GM18517 (cell line): ENCODE measurements around the gene MRFAP1L1.
A peak's percentile ranks its signal among the peaks of the same experiment; 100 is the strongest.
"Not testable (repeated sequence)": the region's sequence is repeated elsewhere in the genome, so short reads cannot be mapped to it uniquely, and the experiment has no call there.

ENCODE experiments used
- ATAC-seq: cut with Tn5 transposase; IDR thresholded peaks from one replicate; pipeline ENCODE4 v1.9.1; 2021; ENCODE audit warnings: mild to moderate bottlenecking, moderate library complexity; ENCODE audit not compliant: unreplicated experiment

MRFAP1L1 gene

GRCh38 chr4:6692379-6692778 lies 17.3 kb downstream of the MRFAP1L1 start:
- ATAC-seq = no peak

- ATAC-seq = no peak
Observed at GRCh38 chr4:6689506-6689960, 20.1 kb downstream of the MRFAP1L1 start.

- ATAC-seq = peak; percentile 84
Observed at GRCh38 chr4:6688879-6689505, 20.7 kb downstream of the MRFAP1L1 start.

GRCh38 chr4:6687947-6688878 lies 21.5 kb downstream of the MRFAP1L1 start:
- ATAC-seq = no peak

GRCh38 chr4:6686104-6686787 lies 23.4 kb downstream of the MRFAP1L1 start:
- ATAC-seq = no peak

- no peak for ATAC-seq
Observed at GRCh38 chr4:6684656-6685055, 25.0 kb downstream of the MRFAP1L1 start.

- ATAC-seq = no peak
Observed at GRCh38 chr4:6682862-6683590, 26.6 kb downstream of the MRFAP1L1 start.

- no peak for ATAC-seq
Observed at GRCh38 chr4:6681191-6681590, 28.5 kb downstream of the MRFAP1L1 start.

- no peak for ATAC-seq
Observed at GRCh38 chr4:6680372-6681034, 29.2 kb downstream of the MRFAP1L1 start.

- no peak for ATAC-seq
Observed at GRCh38 chr4:6676722-6677558, 32.7 kb downstream of the MRFAP1L1 start.

- ATAC-seq = peak; percentile 49
Observed at GRCh38 chr4:6674500-6675149, 35.0 kb downstream of the MRFAP1L1 start.

GRCh38 chr4:6673660-6674499 lies 35.8 kb downstream of the MRFAP1L1 start:
- ATAC-seq = peak; percentile 78

- ATAC-seq = not testable (repeated sequence)
Observed at GRCh38 chr4:6673191-6673659, 36.4 kb downstream of the MRFAP1L1 start.

- not testable (repeated sequence) for ATAC-seq
Observed at GRCh38 chr4:6672541-6673190, 37.0 kb downstream of the MRFAP1L1 start.

- no peak for ATAC-seq
Observed at GRCh38 chr4:6672131-6672530, 37.5 kb downstream of the MRFAP1L1 start.

GRCh38 chr4:6671648-6672047 lies 38.0 kb downstream of the MRFAP1L1 start:
- ATAC-seq = no peak

- no peak for ATAC-seq
Observed at GRCh38 chr4:6668391-6668790, 41.3 kb downstream of the MRFAP1L1 start.
